ENCODE data around the gene STMP1. TPM values are rescaled to one million over a fixed set of nuclear protein-coding genes. Genes with fewer than 3 reads are reported as not detected.
A peak's percentile ranks its signal among the peaks of the same experiment; 100 is the strongest.

Gene STMP1
- total and polyA plus RNA-seq, 2 of the 8 experiments (the other 6 are each of a cell fraction or from before 2014, with no cell fraction given) = 22.7 to 36.7 TPM

- Histone ChIP-seq H2BK15ac (ENCODE audit: low read length) (no peak overlapping the region), H3K14ac (ENCODE audit: insufficient read length) (no peak overlapping the region), H3K27ac (ENCODE audit: low read depth, low read length) (no peak overlapping the region), H4K5ac (ENCODE audit: insufficient read length, low read depth, low read length) (no peak overlapping the region), H3K79me2 (ENCODE audit: control insufficient read depth in 1 of 2, insufficient read depth in 2 of 2, low read length in 2 of 2) (peaks cover 0 to 12% of the 10 kb centered on the region in 2 experiments; a peak in 3 of 4 replicates), H3K56ac (replicated peaks; ENCODE audit: insufficient read length, low read depth, low read length) (no peak overlapping the region), H3K23ac (ENCODE audit: insufficient read length) (no peak overlapping the region), H3K4ac (replicated peaks; ENCODE audit: insufficient read length, low read depth, low read length) (no peak overlapping the region), H2AK5ac (ENCODE audit: low read depth, low read length) (no peak overlapping the region), H3K4me1 (replicated peaks in 1 of 4; ENCODE audit: control insufficient read depth in 3 of 4, insufficient read depth in 4 of 4, low read length in 3 of 4) (no peaks in the 10 kb centered on the region; a peak in 2 of 7 replicates), H3K9me3 (ENCODE audit: insufficient read depth in 2 of 2, low read depth in 1 of 2, low read length in 1 of 2) (no peaks in the 10 kb centered on the region), H3K9ac (replicated peaks in 1 of 4; ENCODE audit: extremely low read depth in 1 of 4, low read depth in 3 of 4, low read length in 3 of 4) (no peak overlapping the region), H4K8ac (ENCODE audit: extremely low read depth, insufficient read depth, low read length) (no peak overlapping the region), H3K79me1 (ENCODE audit: low read depth, low read length) (no peaks in the 10 kb centered on the region), H3K4me3 (ENCODE audit: extremely low read depth in 1 of 4, insufficient read depth in 2 of 4, low read depth in 3 of 4, low read length in 4 of 4) (no peak overlapping the region), H3K18ac (ENCODE audit: extremely low read depth, low read length) (no peak overlapping the region), H3K4me2 (ENCODE audit: insufficient read depth in 1 of 2, low read depth in 2 of 2, low read length in 2 of 2) (no peak overlapping the region), H3K27me3 (replicated peaks in 1 of 4; ENCODE audit: control insufficient read depth in 3 of 4, extremely low read depth in 1 of 4, insufficient read depth in 3 of 4, low read length in 3 of 4) (no peaks in the 10 kb centered on the region), H2AFZ (ENCODE audit: low read length) (peak overlapping the region; percentile 13; the same call in 1 of the 2 replicates), H4K20me1 (replicated peaks in 1 of 2; ENCODE audit: control insufficient read depth in 1 of 2, insufficient read depth in 2 of 2, low read length in 2 of 2) (no peaks in the 10 kb centered on the region), H2BK120ac (replicated peaks; ENCODE audit: low read depth, low read length) (no peak overlapping the region), H3K36me3 (ENCODE audit: control insufficient read depth in 2 of 4, insufficient read depth in 4 of 4, low read length in 3 of 4) (no peaks in the 10 kb centered on the region), H2BK5ac (ENCODE audit: low read depth, low read length) (no peak overlapping the region), H4K91ac (replicated peaks; ENCODE audit: insufficient read length, low read length) (no peak overlapping the region), H2BK12ac (ENCODE audit: low read depth, low read length) (no peak overlapping the region), H3K23me2 (ENCODE audit: low read depth, low read length) (peaks cover 2% of the 10 kb centered on the region; the same call in 1 of the 2 replicates), H2BK20ac (ENCODE audit: low read length) (no peak overlapping the region)
- ChIA-PET CTCF (ENCODE audit: partially characterized antibody) (interaction anchor here (0.5 to 4.6 kb wide), 3 partner anchors 14 to 296 kb away, joined by 4 to 38 read pairs (median 5); no protein-coding TSS in a partner anchor), POLR2A (ENCODE audit: partially characterized antibody) (interaction anchor here (1.5 kb wide), 1 partner anchor 96 kb away, joined by 3 read pairs; no protein-coding TSS in a partner anchor)
- WGBS, 2 experiments (ENCODE audit: extremely low coverage in 1 of 2, insufficient coverage in 1 of 2, insufficient read length in 1 of 2, insufficient replicate concordance in 2 of 2, low coverage in 1 of 2, low lambda C conversion rate in 2 of 2, missing lambda C conversion rate in 1 of 2) = 89% methylated on average over 5 of the region's 5 CpGs; no CpG with 5 or more reads in 1 of the 2 experiments
- TF ChIP-seq JUN (IDR thresholded peaks at IDR 0.05; ENCODE audit: low read depth, low read length) (no peak), KDM4A (IDR thresholded peaks at IDR 0.05; ENCODE audit: low read depth, low read length, severe bottlenecking) (no peak), EGR1 (IDR thresholded peaks at IDR 0.05; ENCODE audit: borderline replicate concordance, low read depth, low read length) (no peak), GABPA (IDR thresholded peaks at IDR 0.05; ENCODE audit: borderline replicate concordance, insufficient read depth, low read length) (no peak), SP4 (IDR thresholded peaks at IDR 0.05; ENCODE audit: low read length) (no peak), SIRT6 (IDR thresholded peaks at IDR 0.05; ENCODE audit: low read length) (no peak), RAD21 (IDR thresholded peaks at IDR 0.05 in 1 of 2, conservative IDR thresholded peaks at IDR 0.05 in 1 of 2; ENCODE audit: low read depth in 2 of 2, low read length in 2 of 2) (no peak)
- TF ChIP-seq, protein P1, sequence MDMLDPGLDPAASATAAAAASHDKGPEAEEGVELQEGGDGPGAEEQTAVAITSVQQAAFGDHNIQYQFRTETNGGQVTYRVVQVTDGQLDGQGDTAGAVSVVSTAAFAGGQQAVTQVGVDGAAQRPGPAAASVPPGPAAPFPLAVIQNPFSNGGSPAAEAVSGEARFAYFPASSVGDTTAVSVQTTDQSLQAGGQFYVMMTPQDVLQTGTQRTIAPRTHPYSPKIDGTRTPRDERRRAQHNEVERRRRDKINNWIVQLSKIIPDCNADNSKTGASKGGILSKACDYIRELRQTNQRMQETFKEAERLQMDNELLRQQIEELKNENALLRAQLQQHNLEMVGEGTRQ (IDR thresholded peaks at IDR 0.05; ENCODE audit: low read length) = no peak
- DNase-seq (ENCODE audit: low read depth in 1 of 2, low spot score in 2 of 2) (no peak), FAIRE-seq (no peak)
These were observed 3.8 kb upstream of the STMP1 start for GRCh38 chr7:135658564-135658963.

Measured in H1 (cell line).